ENCODE measurements around the gene CMTM7. TPM values are rescaled to one million over a fixed set of nuclear protein-coding genes. Genes with fewer than 3 reads are reported as not detected.
A peak's percentile ranks its signal among the peaks of the same experiment; 100 is the strongest.

The CMTM7 gene
- polyA plus RNA-seq, 1 of the 3 experiments (the other 2 are of a cell fraction): 50.1 TPM

DNA sequence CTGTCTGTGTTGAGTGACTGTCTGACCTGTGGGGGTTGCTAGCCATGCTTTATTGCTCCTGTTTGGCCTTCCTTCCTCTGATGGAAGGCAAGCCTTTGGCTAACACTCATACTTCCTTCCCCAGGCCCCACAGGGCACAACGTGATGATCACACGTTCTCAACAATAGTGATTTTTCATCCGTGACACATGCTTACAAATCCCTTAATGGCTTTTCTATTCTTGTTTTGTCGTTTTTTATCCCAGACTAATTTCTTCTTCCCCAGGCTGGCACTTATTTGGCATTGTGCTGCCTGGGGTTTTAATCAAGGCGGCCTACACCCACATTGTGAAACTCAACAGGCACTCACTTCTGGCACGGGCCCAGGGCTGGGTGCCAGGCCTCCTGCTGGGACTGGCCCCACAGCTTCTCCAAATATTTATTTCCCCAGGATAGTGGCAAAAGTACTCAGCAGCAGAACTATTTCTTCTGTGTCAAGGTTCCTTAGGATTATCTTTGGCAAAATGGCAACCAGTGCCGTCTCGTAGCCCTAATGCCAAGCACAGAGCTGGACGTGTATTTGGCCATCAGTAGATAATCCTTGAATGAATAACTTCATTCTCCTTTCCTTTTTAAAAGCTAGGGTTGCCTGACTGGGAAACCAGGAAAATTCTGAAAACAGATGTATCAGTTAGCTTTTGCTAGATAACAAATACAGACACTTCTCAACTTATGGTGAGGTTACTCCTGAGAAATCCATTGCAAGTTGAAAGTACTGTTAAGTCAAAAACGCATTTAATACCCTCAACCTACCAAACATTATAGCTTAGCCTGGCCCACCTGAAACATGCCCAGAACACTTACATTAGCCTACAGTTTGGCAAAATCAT is 30.6 kb downstream of the CMTM7 start:
- peak; percentile 43 for DNase-seq
- POLR2A ChIA-PET: interaction anchor here (1.0 kb wide), 1 partner anchor 28 kb away, joined by 3 read pairs; no protein-coding TSS in a partner anchor

More for the DNA sequence above, 30.6 kb downstream of the CMTM7 start:
- Histone ChIP-seq H3K4me1 (ENCODE audit: control insufficient read depth in 1 of 2, insufficient read depth in 2 of 2, low read depth in 1 of 2, low read length in 1 of 2) (peaks cover 29 to 33% of the 10 kb centered on the region in 2 experiments), H3K36me3 (replicated peaks in 1 of 2; ENCODE audit: control insufficient read depth in 1 of 2, insufficient read depth in 2 of 2, low read length in 1 of 2) (no peaks in the 10 kb centered on the region), H3K9ac (peak overlapping the region; percentile 30; the same call in 1 of the 2 replicates), H4K20me1 (ENCODE audit: insufficient read depth) (no peaks in the 10 kb centered on the region), H3K9me2 (no peaks in the 10 kb centered on the region), H3K79me2 (ENCODE audit: insufficient read depth) (peaks cover 42% of the 10 kb centered on the region; the same call in 1 of the 2 replicates), H3K27me3 (ENCODE audit: insufficient read depth) (no peaks in the 10 kb centered on the region), H3K4me2 (peak overlapping the region; percentile 54; the same call in 1 of the 2 replicates), H3F3A (replicated peaks; ENCODE audit: insufficient read depth) (peaks cover 19% of the 10 kb centered on the region), H3K4me3 (ENCODE audit: low read depth in 2 of 2, low read length in 1 of 2) (no peak overlapping the region), H3K9me3 (no peaks in the 10 kb centered on the region), H3K27ac (ENCODE audit: low read depth in 2 of 2, low read length in 1 of 2) (peak overlapping the region; percentile 73 to 92), H2AFZ (ENCODE audit: low read depth) (no peak overlapping the region)
- CTCF ChIA-PET: interaction anchor here (0.9 to 3.1 kb wide), 3 partner anchors 45 to 46 kb away, joined by 3 to 13 read pairs (median 5); no protein-coding TSS in a partner anchor
- WGBS (ENCODE audit: low lambda C conversion rate): 41% methylated on average over 10 of the region's 10 CpGs
- TF ChIP-seq, protein P1, sequence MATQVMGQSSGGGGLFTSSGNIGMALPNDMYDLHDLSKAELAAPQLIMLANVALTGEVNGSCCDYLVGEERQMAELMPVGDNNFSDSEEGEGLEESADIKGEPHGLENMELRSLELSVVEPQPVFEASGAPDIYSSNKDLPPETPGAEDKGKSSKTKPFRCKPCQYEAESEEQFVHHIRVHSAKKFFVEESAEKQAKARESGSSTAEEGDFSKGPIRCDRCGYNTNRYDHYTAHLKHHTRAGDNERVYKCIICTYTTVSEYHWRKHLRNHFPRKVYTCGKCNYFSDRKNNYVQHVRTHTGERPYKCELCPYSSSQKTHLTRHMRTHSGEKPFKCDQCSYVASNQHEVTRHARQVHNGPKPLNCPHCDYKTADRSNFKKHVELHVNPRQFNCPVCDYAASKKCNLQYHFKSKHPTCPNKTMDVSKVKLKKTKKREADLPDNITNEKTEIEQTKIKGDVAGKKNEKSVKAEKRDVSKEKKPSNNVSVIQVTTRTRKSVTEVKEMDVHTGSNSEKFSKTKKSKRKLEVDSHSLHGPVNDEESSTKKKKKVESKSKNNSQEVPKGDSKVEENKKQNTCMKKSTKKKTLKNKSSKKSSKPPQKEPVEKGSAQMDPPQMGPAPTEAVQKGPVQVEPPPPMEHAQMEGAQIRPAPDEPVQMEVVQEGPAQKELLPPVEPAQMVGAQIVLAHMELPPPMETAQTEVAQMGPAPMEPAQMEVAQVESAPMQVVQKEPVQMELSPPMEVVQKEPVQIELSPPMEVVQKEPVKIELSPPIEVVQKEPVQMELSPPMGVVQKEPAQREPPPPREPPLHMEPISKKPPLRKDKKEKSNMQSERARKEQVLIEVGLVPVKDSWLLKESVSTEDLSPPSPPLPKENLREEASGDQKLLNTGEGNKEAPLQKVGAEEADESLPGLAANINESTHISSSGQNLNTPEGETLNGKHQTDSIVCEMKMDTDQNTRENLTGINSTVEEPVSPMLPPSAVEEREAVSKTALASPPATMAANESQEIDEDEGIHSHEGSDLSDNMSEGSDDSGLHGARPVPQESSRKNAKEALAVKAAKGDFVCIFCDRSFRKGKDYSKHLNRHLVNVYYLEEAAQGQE (IDR thresholded peaks at IDR 0.05; ENCODE audit: low read depth, low read length): 0 out of 2 replicates have a peak, but pooled peaks have one; percentile 5
- peak; percentile 85 for TF ChIP-seq TEAD4 (IDR thresholded peaks at IDR 0.05; ENCODE audit: borderline replicate concordance, insufficient read depth)
- peak; percentile 51 to 95; a peak in 2 of 4 replicates for TF ChIP-seq EP300 (IDR thresholded peaks at IDR 0.05; ENCODE audit: borderline replicate concordance in 1 of 2, low read depth in 1 of 2, low read length in 1 of 2)
- no peak for TF ChIP-seq RAD21 (IDR thresholded peaks at IDR 0.05; ENCODE audit: low read length)
- TF ChIP-seq, protein P2, sequence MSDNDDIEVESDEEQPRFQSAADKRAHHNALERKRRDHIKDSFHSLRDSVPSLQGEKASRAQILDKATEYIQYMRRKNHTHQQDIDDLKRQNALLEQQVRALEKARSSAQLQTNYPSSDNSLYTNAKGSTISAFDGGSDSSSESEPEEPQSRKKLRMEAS (IDR thresholded peaks at IDR 0.05; ENCODE audit: low read depth): peak; percentile 85
- peak; percentile 98 for TF ChIP-seq TCF12 (IDR thresholded peaks at IDR 0.05)
- TF ChIP-seq RXRA (IDR thresholded peaks at IDR 0.05; ENCODE audit: borderline replicate concordance, low read depth): peak; percentile 84
- no peak for TF ChIP-seq GABPA (IDR thresholded peaks at IDR 0.05; ENCODE audit: low read depth)
- TF ChIP-seq RFX5 (IDR thresholded peaks at IDR 0.05; ENCODE audit: low read length): no peak
- TF ChIP-seq SIN3A (IDR thresholded peaks at IDR 0.05; ENCODE audit: borderline replicate concordance, low read depth, low read length): peak; percentile 74; the same call in 1 of the 2 replicates
- no peak for TF ChIP-seq NRF1 (IDR thresholded peaks at IDR 0.05; ENCODE audit: low read depth, low read length)
- TF ChIP-seq POLR2AphosphoS5 (IDR thresholded peaks at IDR 0.05; ENCODE audit: low read depth, low read length): peak; percentile 73
- peak; percentile 50 for TF ChIP-seq RCOR1 (IDR thresholded peaks at IDR 0.05; ENCODE audit: low read length)
- peak; percentile 100 for TF ChIP-seq NFIC (IDR thresholded peaks at IDR 0.05; ENCODE audit: borderline replicate concordance)
- TF ChIP-seq, protein P3, sequence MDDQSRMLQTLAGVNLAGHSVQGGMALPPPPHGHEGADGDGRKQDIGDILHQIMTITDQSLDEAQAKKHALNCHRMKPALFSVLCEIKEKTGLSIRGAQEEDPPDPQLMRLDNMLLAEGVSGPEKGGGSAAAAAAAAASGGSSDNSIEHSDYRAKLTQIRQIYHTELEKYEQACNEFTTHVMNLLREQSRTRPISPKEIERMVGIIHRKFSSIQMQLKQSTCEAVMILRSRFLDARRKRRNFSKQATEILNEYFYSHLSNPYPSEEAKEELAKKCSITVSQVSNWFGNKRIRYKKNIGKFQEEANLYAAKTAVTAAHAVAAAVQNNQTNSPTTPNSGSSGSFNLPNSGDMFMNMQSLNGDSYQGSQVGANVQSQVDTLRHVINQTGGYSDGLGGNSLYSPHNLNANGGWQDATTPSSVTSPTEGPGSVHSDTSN (IDR thresholded peaks at IDR 0.05): peak; percentile 95
- TF ChIP-seq JUND (IDR thresholded peaks at IDR 0.05): peak; percentile 76; the same call in 1 of the 2 replicates
- TF ChIP-seq MEF2A (IDR thresholded peaks at IDR 0.05; ENCODE audit: borderline replicate concordance, low read depth): peak; percentile 91
- TF ChIP-seq ELF1 (IDR thresholded peaks at IDR 0.05): peak; percentile 23; the same call in 1 of the 2 replicates
- TF ChIP-seq, protein P4, sequence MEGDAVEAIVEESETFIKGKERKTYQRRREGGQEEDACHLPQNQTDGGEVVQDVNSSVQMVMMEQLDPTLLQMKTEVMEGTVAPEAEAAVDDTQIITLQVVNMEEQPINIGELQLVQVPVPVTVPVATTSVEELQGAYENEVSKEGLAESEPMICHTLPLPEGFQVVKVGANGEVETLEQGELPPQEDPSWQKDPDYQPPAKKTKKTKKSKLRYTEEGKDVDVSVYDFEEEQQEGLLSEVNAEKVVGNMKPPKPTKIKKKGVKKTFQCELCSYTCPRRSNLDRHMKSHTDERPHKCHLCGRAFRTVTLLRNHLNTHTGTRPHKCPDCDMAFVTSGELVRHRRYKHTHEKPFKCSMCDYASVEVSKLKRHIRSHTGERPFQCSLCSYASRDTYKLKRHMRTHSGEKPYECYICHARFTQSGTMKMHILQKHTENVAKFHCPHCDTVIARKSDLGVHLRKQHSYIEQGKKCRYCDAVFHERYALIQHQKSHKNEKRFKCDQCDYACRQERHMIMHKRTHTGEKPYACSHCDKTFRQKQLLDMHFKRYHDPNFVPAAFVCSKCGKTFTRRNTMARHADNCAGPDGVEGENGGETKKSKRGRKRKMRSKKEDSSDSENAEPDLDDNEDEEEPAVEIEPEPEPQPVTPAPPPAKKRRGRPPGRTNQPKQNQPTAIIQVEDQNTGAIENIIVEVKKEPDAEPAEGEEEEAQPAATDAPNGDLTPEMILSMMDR (IDR thresholded peaks at IDR 0.05): no peak
- peak; percentile 27; the same call in 1 of the 2 replicates for TF ChIP-seq FOXM1 (IDR thresholded peaks at IDR 0.05; ENCODE audit: low read depth)
- peak; percentile 70 for TF ChIP-seq FOSL2 (IDR thresholded peaks at IDR 0.05; ENCODE audit: borderline replicate concordance, low read depth)

Measured in SK-N-SH (cell line).